ENCODE measurements around the gene HES5. TPM values are rescaled to one million over a fixed set of nuclear protein-coding genes. Genes with fewer than 3 reads are reported as not detected.

The HES5 gene
- total RNA-seq, 4 donors from 2014 or later = 8.1 to 32.5 (median 9.6) TPM

GRCh38 chr1:2544093-2544874 lies 14.2 kb upstream of the HES5 start:
- 42 to 44% methylated on average over 22 to 24 of the region's 26 CpGs for WGBS, 2 donors
- TF ChIP-seq CTCF (IDR thresholded peaks at IDR 0.05) = no peak
- TF ChIP-seq POLR2A (IDR thresholded peaks at IDR 0.05) = no peak
- DNase-seq (ENCODE audit: low spot score in 2 of 2) = no peak
- no peak overlapping the region for H3K4me3 ChIP-seq (ENCODE audit: low read depth, poor library complexity, severe bottlenecking)
- intact Hi-C loops (cut with DNase I; ENCODE audit: low total_unique reads) = no loop called here

GRCh38 chr1:2543543-2544092 lies 13.6 kb upstream of the HES5 start:
- DNase-seq (ENCODE audit: low spot score in 2 of 2) = no peak
- 5 to 15% methylated on average over 11 to 19 of the region's 26 CpGs for WGBS, 2 donors
- intact Hi-C loops (cut with DNase I; ENCODE audit: low total_unique reads) = no loop called here
- TF ChIP-seq CTCF (IDR thresholded peaks at IDR 0.05) = no peak
- TF ChIP-seq POLR2A (IDR thresholded peaks at IDR 0.05) = no peak
- no peak overlapping the region for H3K4me3 ChIP-seq (ENCODE audit: low read depth, poor library complexity, severe bottlenecking)

- DNase-seq (ENCODE audit: low spot score in 2 of 2) = no peak
- intact Hi-C loops (cut with DNase I; ENCODE audit: low total_unique reads) = no loop called here
- H3K4me3 ChIP-seq (ENCODE audit: low read depth, poor library complexity, severe bottlenecking) = no peak overlapping the region
- no peak for TF ChIP-seq POLR2A (IDR thresholded peaks at IDR 0.05)
- no peak for TF ChIP-seq CTCF (IDR thresholded peaks at IDR 0.05)
- WGBS, 2 donors = 70 to 82% methylated on average over 8 to 11 of the region's 11 CpGs
Observed at GRCh38 chr1:2542246-2542915, 12.3 kb upstream of the HES5 start.

- intact Hi-C loops (cut with DNase I; ENCODE audit: low total_unique reads) = no loop called here
- no peak for DNase-seq (ENCODE audit: low spot score in 2 of 2)
Observed at GRCh38 chr1:2541619-2542245, 11.7 kb upstream of the HES5 start.

GRCh38 chr1:2540816-2541492 lies 10.9 kb upstream of the HES5 start:
- intact Hi-C loops (cut with DNase I; ENCODE audit: low total_unique reads) = no loop called here
- no peak for TF ChIP-seq POLR2A (IDR thresholded peaks at IDR 0.05)
- TF ChIP-seq CTCF (IDR thresholded peaks at IDR 0.05) = no peak
- H3K4me3 ChIP-seq (ENCODE audit: low read depth, poor library complexity, severe bottlenecking) = no peak overlapping the region
- 17 to 26% methylated on average over 15 to 23 of the region's 39 CpGs for WGBS, 2 donors
- DNase-seq (ENCODE audit: low spot score in 2 of 2) = no peak

More at GRCh38 chr1:2541619-2542245, 11.7 kb upstream of the HES5 start:
- TF ChIP-seq POLR2A (IDR thresholded peaks at IDR 0.05) = no peak
- H3K4me3 ChIP-seq (ENCODE audit: low read depth, poor library complexity, severe bottlenecking) = no peak overlapping the region
- 60 to 64% methylated on average over 20 to 25 of the region's 25 CpGs for WGBS, 2 donors
